C4-2B (cell line): ENCODE data around the gene IRX4.

Experiments used
- ZFX ChIP-seq: fragments of 450-650 bp; IDR thresholded peaks from 2 replicates; pipeline ENCODE4 v1.6.1; 2017
- TF ChIP-seq, protein P1 (sequence below): fragments of 450-650 bp; conservative IDR thresholded peaks from 2 replicates; pipeline ENCODE4 v1.5.1; 2017; ENCODE audit warnings: mild to moderate bottlenecking

GRCh38 chr5:1885404-1885755, 2.7 kb upstream of the IRX4 start:
- TF ChIP-seq, protein P1, sequence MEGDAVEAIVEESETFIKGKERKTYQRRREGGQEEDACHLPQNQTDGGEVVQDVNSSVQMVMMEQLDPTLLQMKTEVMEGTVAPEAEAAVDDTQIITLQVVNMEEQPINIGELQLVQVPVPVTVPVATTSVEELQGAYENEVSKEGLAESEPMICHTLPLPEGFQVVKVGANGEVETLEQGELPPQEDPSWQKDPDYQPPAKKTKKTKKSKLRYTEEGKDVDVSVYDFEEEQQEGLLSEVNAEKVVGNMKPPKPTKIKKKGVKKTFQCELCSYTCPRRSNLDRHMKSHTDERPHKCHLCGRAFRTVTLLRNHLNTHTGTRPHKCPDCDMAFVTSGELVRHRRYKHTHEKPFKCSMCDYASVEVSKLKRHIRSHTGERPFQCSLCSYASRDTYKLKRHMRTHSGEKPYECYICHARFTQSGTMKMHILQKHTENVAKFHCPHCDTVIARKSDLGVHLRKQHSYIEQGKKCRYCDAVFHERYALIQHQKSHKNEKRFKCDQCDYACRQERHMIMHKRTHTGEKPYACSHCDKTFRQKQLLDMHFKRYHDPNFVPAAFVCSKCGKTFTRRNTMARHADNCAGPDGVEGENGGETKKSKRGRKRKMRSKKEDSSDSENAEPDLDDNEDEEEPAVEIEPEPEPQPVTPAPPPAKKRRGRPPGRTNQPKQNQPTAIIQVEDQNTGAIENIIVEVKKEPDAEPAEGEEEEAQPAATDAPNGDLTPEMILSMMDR, result no peak
- TF ChIP-seq ZFX, result no peak
